Spleen (tissue), 11 donors: ENCODE results near the gene PAOX. TPM values are rescaled to one million over a fixed set of nuclear protein-coding genes. Genes with fewer than 3 reads are reported as not detected.
A peak's percentile ranks its signal among the peaks of the same experiment; 100 is the strongest.

Experiments used
- DNase-seq: peaks from one replicate; pipeline ENCODE4 v3.0.0-alpha.2; 2020
- H3K27ac ChIP-seq, 8 donors: fragments of 200-600 bp; sonication (generic) in 7 of 8; 1 replicate in 4 of 8; 2 replicates in 4 of 8; pipeline versions ENCODE4 v1.5.0 to v1.8.0; 2016 to 2021; ENCODE audit warnings: inconsistent platforms in 4 of 8, mild to moderate bottlenecking in 4 of 8, moderate library complexity in 1 of 8
- H3K27me3 ChIP-seq, 7 donors: fragments of 200-600 bp; sonication (generic) in 6 of 7; replicated peaks in 1 of 7; 1 replicate in 4 of 7; 2 replicates in 3 of 7; pipeline versions ENCODE4 v1.5.0 to v1.8.0; 2016 to 2021; ENCODE audit warnings: inconsistent platforms in 3 of 7, mild to moderate bottlenecking in 1 of 7
- H3K36me3 ChIP-seq, 6 donors: fragments of 200-600 bp; sonication (generic) in 5 of 6; 1 replicate in 4 of 6; 2 replicates in 2 of 6; pipeline versions ENCODE4 v1.5.0 to v1.8.0; 2016 to 2021; ENCODE audit warnings: inconsistent platforms in 2 of 6
- H3K4me1 ChIP-seq, 6 donors: fragments of 200-600 bp; sonication (generic) in 5 of 6; 1 replicate in 3 of 6; 2 replicates in 3 of 6; pipeline versions ENCODE4 v1.5.0 to v1.8.0; 2016 to 2021; ENCODE audit warnings: inconsistent platforms in 3 of 6
- H3K4me3 ChIP-seq, 8 donors: fragments of 200-600 bp; sonication (generic) in 7 of 8; 1 replicate in 4 of 8; 2 replicates in 4 of 8; pipeline versions ENCODE4 v1.5.0 to v1.8.0; 2016 to 2021; ENCODE audit warnings: inconsistent platforms in 4 of 8, mild to moderate bottlenecking in 4 of 8, moderate library complexity in 2 of 8
- H3K9me3 ChIP-seq, 8 donors: fragments of 200-600 bp; sonication (generic) in 7 of 8; 1 replicate in 4 of 8; 2 replicates in 4 of 8; pipeline versions ENCODE4 v1.5.0 to v1.8.0; 2016 to 2021; ENCODE audit warnings: inconsistent platforms in 4 of 8
- POLR2A ChIP-seq, 3 donors: fragments of 450-650 bp; IDR thresholded peaks; one replicate each; pipeline ENCODE4 v1.5.1; 2017; ENCODE audit warnings: antibody characterized with exemption in 3 of 3, mild to moderate bottlenecking in 1 of 3
- POLR2AphosphoS5 ChIP-seq, 3 donors: sonication (generic); formaldehyde crosslinking; IDR thresholded peaks; one replicate each; pipeline ENCODE4 v1.5.1; 2017; ENCODE audit warnings: antibody characterized with exemption in 3 of 3
- WGBS, 5 donors: extraction: QIAGEN DNeasy Blood & Tissue Kit in 3 of 5; methylation state at CpG; one replicate each; pipeline versions ENCODE4 v1.1.5 to v1.1.7; 2013 to 2018; 5-methylcytosine and 5-hydroxymethylcytosine counted together
- intact Hi-C: fragments of 100-400 bp; cut with DNase I; formaldehyde crosslinking; loops from one replicate; pipeline ENCODE4 v1.15.0; 2023; ENCODE audit warnings: low total_unique reads
- polyA plus RNA-seq, 3 donors: library from polyadenylated mRNA; stranded (reverse); fragments of 200-250 nt; gene quantifications; one replicate each; pipeline ENCODE4 v1.2.1, GENCODE V29; 2013
- total RNA-seq, 7 donors: library from RNA; depleted of rRNA in 3 of 7; stranded (reverse); fragments of >200 nt in 3 of 7; fragmentation: NEBNext Ultra II Directional in 4 of 7; extraction: Animal tissue kit (Norgen Biotek cat#: 25700) in 4 of 7; gene quantifications; one replicate each; pipeline versions ENCODE4 v1.1.0 to v1.2.1, GENCODE V29; 2016 to 2021
- TF ChIP-seq, protein P1 (sequence below), 11 experiments: fragments of 200-600 bp in 7 of 11; fragments of 450-650 bp in 4 of 11; sonication (generic) in 4 of 11; IDR thresholded peaks in 8 of 11; conservative IDR thresholded peaks in 3 of 11; 1 replicate in 7 of 11; 2 replicates in 4 of 11; pipeline versions ENCODE4 v1.4.0 to v1.8.0; 2016 to 2021; ENCODE audit warnings: antibody characterized with exemption in 11 of 11, inconsistent platforms in 4 of 11, mild to moderate bottlenecking in 1 of 11
- donor health status: healthy with polysubstance abuse.
- donor health status: DM: no; HTN: no; CAD: no; lungs with moderate emphysema.
- donor health status: DM: no; HTN: no; CAD: no.
- donor health status: Bipolar disorder and iron deficiency.
- donor health status: healthy.
- donor health status: DM: no; HTN: no; CAD: no.
- donor health status: DM: yes; HTN: yes; CAD: no.

PAOX gene
- total and polyA plus RNA-seq, 10 donors: 15.4 to 34.0 (median 21.5) TPM

GRCh38 chr10:133415752-133416151, 36.7 kb downstream of the PAOX start:
- WGBS, 5 donors: 89 to 97% (median 95%) methylated on average over 25 of the region's 25 CpGs
- no peaks in the 10 kb centered on the region for H3K4me1 ChIP-seq
- H3K36me3 ChIP-seq: peaks cover 8 to 85% (median 61%) of the 10 kb centered on the region in 6 donors
- H3K27ac ChIP-seq: no peak overlapping the region
- DNase-seq: peak; percentile 66
- H3K27me3 ChIP-seq: no peaks in the 10 kb centered on the region
- H3K9me3 ChIP-seq: peaks cover 13 to 29% (median 27%) of the 10 kb centered on the region in 8 donors
- TF ChIP-seq POLR2A (IDR thresholded peaks at IDR 0.05): no peak
- TF ChIP-seq, protein P1, sequence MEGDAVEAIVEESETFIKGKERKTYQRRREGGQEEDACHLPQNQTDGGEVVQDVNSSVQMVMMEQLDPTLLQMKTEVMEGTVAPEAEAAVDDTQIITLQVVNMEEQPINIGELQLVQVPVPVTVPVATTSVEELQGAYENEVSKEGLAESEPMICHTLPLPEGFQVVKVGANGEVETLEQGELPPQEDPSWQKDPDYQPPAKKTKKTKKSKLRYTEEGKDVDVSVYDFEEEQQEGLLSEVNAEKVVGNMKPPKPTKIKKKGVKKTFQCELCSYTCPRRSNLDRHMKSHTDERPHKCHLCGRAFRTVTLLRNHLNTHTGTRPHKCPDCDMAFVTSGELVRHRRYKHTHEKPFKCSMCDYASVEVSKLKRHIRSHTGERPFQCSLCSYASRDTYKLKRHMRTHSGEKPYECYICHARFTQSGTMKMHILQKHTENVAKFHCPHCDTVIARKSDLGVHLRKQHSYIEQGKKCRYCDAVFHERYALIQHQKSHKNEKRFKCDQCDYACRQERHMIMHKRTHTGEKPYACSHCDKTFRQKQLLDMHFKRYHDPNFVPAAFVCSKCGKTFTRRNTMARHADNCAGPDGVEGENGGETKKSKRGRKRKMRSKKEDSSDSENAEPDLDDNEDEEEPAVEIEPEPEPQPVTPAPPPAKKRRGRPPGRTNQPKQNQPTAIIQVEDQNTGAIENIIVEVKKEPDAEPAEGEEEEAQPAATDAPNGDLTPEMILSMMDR (IDR thresholded peaks at IDR 0.05 in 8 of 11, conservative IDR thresholded peaks at IDR 0.05 in 3 of 11): no peak
- TF ChIP-seq POLR2AphosphoS5 (IDR thresholded peaks at IDR 0.05): no peak
- intact Hi-C loops: no loop called here
- H3K4me3 ChIP-seq: no peak overlapping the region

GRCh38 chr10:133418289-133418993, 39.4 kb downstream of the PAOX start:
- peaks cover 0 to 15% (median 3%) of the 10 kb centered on the region in 7 donors for H3K27me3 ChIP-seq
- intact Hi-C loops: no loop called here
- H3K4me3 ChIP-seq: no peak overlapping the region
- H3K4me1 ChIP-seq: peaks cover 3 to 14% (median 7%) of the 10 kb centered on the region in 6 donors
- H3K9me3 ChIP-seq: peaks cover 0 to 3% (median under 1%) of the 10 kb centered on the region in 8 donors
- H3K36me3 ChIP-seq: peaks cover 0 to 75% (median 38%) of the 10 kb centered on the region in 6 donors
- no peak overlapping the region for H3K27ac ChIP-seq
- no peak for DNase-seq
- no peak for TF ChIP-seq POLR2AphosphoS5 (IDR thresholded peaks at IDR 0.05)
- no peak for TF ChIP-seq POLR2A (IDR thresholded peaks at IDR 0.05)
- TF ChIP-seq, protein P1 (IDR thresholded peaks at IDR 0.05 in 8 of 11, conservative IDR thresholded peaks at IDR 0.05 in 3 of 11): no peak
- 93 to 100% (median 95%) methylated on average over 5 to 14 of the region's 14 CpGs for WGBS, 5 donors

DNA sequence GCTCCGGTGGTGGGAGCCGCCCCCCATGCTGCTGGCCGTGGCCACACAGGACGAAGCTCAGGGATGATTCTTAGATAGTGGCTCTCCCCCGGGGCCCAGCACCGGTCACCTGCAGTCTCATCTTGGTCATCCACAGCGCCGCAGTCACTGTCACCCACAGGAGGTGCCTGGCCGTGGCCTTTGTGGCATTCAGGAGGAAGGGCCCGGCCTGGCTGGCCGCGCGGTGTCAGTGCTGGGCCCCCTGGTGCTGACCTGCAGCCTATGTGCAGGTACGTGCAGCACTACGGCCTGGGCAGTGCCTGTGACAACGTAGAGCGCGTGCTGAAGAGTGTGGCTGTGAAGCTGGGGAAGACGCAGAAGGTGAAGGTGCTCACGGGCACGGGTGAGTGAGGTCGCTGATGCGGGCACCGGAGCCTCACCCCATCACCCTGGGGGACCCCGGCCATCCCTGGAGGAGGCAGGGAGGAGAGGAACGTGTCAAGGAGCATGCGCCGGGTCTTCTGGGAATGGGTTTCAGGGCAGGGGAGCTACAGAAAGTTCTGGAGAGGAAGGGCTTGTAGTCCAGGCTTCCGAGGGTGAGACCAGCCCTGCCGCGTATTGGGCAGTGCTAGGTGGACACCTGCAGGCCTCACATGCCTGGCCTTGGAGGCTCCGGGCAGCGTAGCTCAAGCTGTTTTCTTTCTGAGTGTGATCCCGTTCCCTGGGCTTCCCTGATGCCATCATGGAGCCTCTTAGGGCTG, 40.3 kb downstream of the PAOX start:
- 93 to 96% (median 94%) methylated on average over 26 to 34 of the region's 34 CpGs for WGBS, 5 donors
- H3K4me3 ChIP-seq: no peak overlapping the region
- peak; percentile 68 for DNase-seq
- H3K27ac ChIP-seq: no peak overlapping the region
- H3K36me3 ChIP-seq: peaks cover 0 to 67% (median 35%) of the 10 kb centered on the region in 6 donors
- TF ChIP-seq POLR2AphosphoS5 (IDR thresholded peaks at IDR 0.05) (peak in 2 of 3 donors; percentile 19 to 48), POLR2A (IDR thresholded peaks at IDR 0.05) (no peak)
- TF ChIP-seq, protein P1 (IDR thresholded peaks at IDR 0.05 in 8 of 11, conservative IDR thresholded peaks at IDR 0.05 in 3 of 11): no peak
- H3K4me1 ChIP-seq: peaks cover 3 to 16% (median 9%) of the 10 kb centered on the region in 6 donors
- intact Hi-C loops: no loop called here
- peaks cover 0 to 18% (median 3%) of the 10 kb centered on the region in 7 donors for H3K27me3 ChIP-seq
- no peaks in the 10 kb centered on the region for H3K9me3 ChIP-seq

- peaks cover 0 to 61% (median 32%) of the 10 kb centered on the region in 6 donors for H3K36me3 ChIP-seq
- WGBS, 5 donors: 88 to 95% (median 94%) methylated on average over 16 to 17 of the region's 17 CpGs
- intact Hi-C loops: no loop called here
- no peak overlapping the region for H3K4me3 ChIP-seq
- H3K27me3 ChIP-seq: peaks cover 0 to 24% (median 3%) of the 10 kb centered on the region in 7 donors
- no peaks in the 10 kb centered on the region for H3K9me3 ChIP-seq
- peak; percentile 71 for DNase-seq
- H3K4me1 ChIP-seq: peaks cover 3 to 16% (median 9%) of the 10 kb centered on the region in 6 donors
- H3K27ac ChIP-seq: no peak overlapping the region
- TF ChIP-seq, protein P1 (IDR thresholded peaks at IDR 0.05 in 8 of 11, conservative IDR thresholded peaks at IDR 0.05 in 3 of 11): no peak
- TF ChIP-seq POLR2AphosphoS5 (IDR thresholded peaks at IDR 0.05) (peak in 1 of 3 donors; percentile 5), POLR2A (IDR thresholded peaks at IDR 0.05) (no peak)
Measured at GRCh38 chr10:133420028-133420427, 41.0 kb downstream of the PAOX start.
